Mammary epithelial cell (primary cell): ENCODE measurements around the gene FRMD5.

Experiments used
- CTCF ChIP-seq, 2 donors: IDR thresholded peaks in 1 of 2; conservative IDR thresholded peaks in 1 of 2; 2 replicates each; pipeline ENCODE4 v1.5.1; 2011 to 2012; ENCODE audit warnings: inconsistent platforms in 2 of 2, low read length in 2 of 2, mild to moderate bottlenecking in 2 of 2, control low read depth in 1 of 2, low read depth in 1 of 2; ENCODE audit not compliant: insufficient read depth in 1 of 2; ENCODE audit errors: extremely low read depth in 1 of 2
- EZH2 ChIP-seq: IDR thresholded peaks from 2 replicates; pipeline ENCODE4 v1.6.1; 2012; ENCODE audit warnings: low read length, inconsistent platforms, borderline replicate concordance

- TF ChIP-seq CTCF (conservative IDR thresholded peaks at IDR 0.05 in 1 of 2, IDR thresholded peaks at IDR 0.05 in 1 of 2; ENCODE audit: extremely low read depth in 1 of 2, insufficient read depth in 1 of 2, low read depth in 1 of 2, low read length in 2 of 2) (no peak), EZH2 (no peak)
Observed at GRCh38 chr15:44010089-44010488, 185.0 kb downstream of the FRMD5 start.
